Body of pancreas (tissue), 4 donors: ENCODE results near the gene BIN2. TPM values are rescaled to one million over a fixed set of nuclear protein-coding genes. Genes with fewer than 3 reads are reported as not detected.
A peak's percentile ranks its signal among the peaks of the same experiment; 100 is the strongest.

Experiments used
- ATAC-seq: fragments of 150-250 bp; one replicate; pipeline ENCODE4 v1.9.1; 2016
- DNase-seq, 4 donors: peaks; one replicate each; pipeline ENCODE4 v3.0.0-alpha.2; 2019
- H3K27ac ChIP-seq, 4 donors: fragments of 200-600 bp; sonication (generic); 1 replicate in 3 of 4; 2 replicates in 1 of 4; pipeline versions ENCODE4 v1.5.1 to v1.6.1; 2016 to 2019; ENCODE audit warnings: mild to moderate bottlenecking in 1 of 4, mixed read lengths in 1 of 4, moderate library complexity in 1 of 4
- H3K27me3 ChIP-seq, 2 donors: fragments of 200-600 bp; sonication (generic); one replicate each; pipeline ENCODE4 v1.6.0; 2016; ENCODE audit warnings: mild to moderate bottlenecking in 1 of 2
- H3K36me3 ChIP-seq, 2 donors: fragments of 200-600 bp; sonication (generic); replicated peaks in 1 of 2; 2 replicates each; pipeline ENCODE4 v1.5.1; 2016; ENCODE audit warnings: low read depth in 2 of 2; ENCODE audit not compliant: insufficient read depth in 1 of 2
- H3K4me1 ChIP-seq: fragments of 200-600 bp; sonication (generic); one replicate; pipeline ENCODE4 v1.6.0; 2016
- H3K4me3 ChIP-seq, 2 donors: fragments of 200-600 bp; sonication (generic); 1 replicate in 1 of 2; 2 replicates in 1 of 2; pipeline ENCODE4 v1.5.1; 2016 to 2019
- H3K9me3 ChIP-seq, 3 donors: fragments of 200-600 bp; sonication (generic); 1 replicate in 2 of 3; 2 replicates in 1 of 3; pipeline ENCODE4 v1.5.1; 2016
- CTCF ChIP-seq, 7 experiments: fragments of 450-650 bp in 4 of 7; fragments of 200-600 bp in 3 of 7; sonication (generic) in 3 of 7; IDR thresholded peaks; one replicate each; pipeline ENCODE4 v1.5.1; 2016 to 2019; ENCODE audit warnings: antibody characterized with exemption in 7 of 7
- POLR2A ChIP-seq, 3 donors: fragments of 450-650 bp; IDR thresholded peaks; one replicate each; pipeline ENCODE4 v1.6.1; 2016; ENCODE audit warnings: antibody characterized with exemption in 3 of 3, mild to moderate bottlenecking in 2 of 3
- WGBS, 2 donors: methylation state at CpG; one replicate each; pipeline ENCODE4 v1.1.5; 2017; 5-methylcytosine and 5-hydroxymethylcytosine counted together
- intact Hi-C: fragments of 100-400 bp; cut with DNase I; formaldehyde crosslinking; loops from one replicate; pipeline ENCODE4 v1.15.1; 2023
- total RNA-seq, 2 donors: library from RNA; depleted of rRNA; stranded (reverse); fragments of >200 nt; gene quantifications; one replicate each; pipeline ENCODE4 v1.1.0, GENCODE V29; 2016

The BIN2 gene
- total RNA-seq, 2 donors from 2014 or later: 1.0 to 1.3 TPM

- intact Hi-C loops: no loop called here
- Histone ChIP-seq H3K36me3 (peaks cover 0 to 1% of the 10 kb centered on the region in 2 donors), H3K27ac (no peak overlapping the region), H3K4me1 (peaks cover 27% of the 10 kb centered on the region), H3K4me3 (no peak overlapping the region), H3K9me3 (no peaks in the 10 kb centered on the region), H3K27me3 (no peaks in the 10 kb centered on the region)
- DNase-seq (no peak), ATAC-seq (no peak)
- WGBS, 2 donors: 83 to 91% methylated on average over 4 of the region's 4 CpGs
- TF ChIP-seq POLR2A (IDR thresholded peaks at IDR 0.05) (no peak), CTCF (IDR thresholded peaks at IDR 0.05) (no peak)
These were observed 35.9 kb upstream of the BIN2 start for GRCh38 chr12:51359851-51360250.

GRCh38 chr12:51358496-51358895, 34.5 kb upstream of the BIN2 start:
- H3K36me3 ChIP-seq: peaks cover 0 to 1% of the 10 kb centered on the region in 2 donors

GRCh38 chr12:51357374-51358047, 33.5 kb upstream of the BIN2 start:
- no peaks in the 10 kb centered on the region for H3K27me3 ChIP-seq
- TF ChIP-seq CTCF (IDR thresholded peaks at IDR 0.05) (no peak), POLR2A (IDR thresholded peaks at IDR 0.05) (no peak)
- intact Hi-C loops: no loop called here
- no peak overlapping the region for H3K4me3 ChIP-seq
- DNase-seq (no peak), ATAC-seq (no peak)
- peaks cover 33% of the 10 kb centered on the region for H3K4me1 ChIP-seq
- no peak overlapping the region for H3K27ac ChIP-seq
- 90 to 95% methylated on average over 10 of the region's 10 CpGs for WGBS, 2 donors
- H3K36me3 ChIP-seq: peaks cover 0 to 1% of the 10 kb centered on the region in 2 donors
- no peaks in the 10 kb centered on the region for H3K9me3 ChIP-seq

More at GRCh38 chr12:51358496-51358895, 34.5 kb upstream of the BIN2 start:
- peaks cover 27% of the 10 kb centered on the region for H3K4me1 ChIP-seq
- no peak overlapping the region for H3K27ac ChIP-seq
- ATAC-seq (no peak), DNase-seq (no peak)
- no peak for TF ChIP-seq POLR2A (IDR thresholded peaks at IDR 0.05)
- no peak for TF ChIP-seq CTCF (IDR thresholded peaks at IDR 0.05)
- intact Hi-C loops: no loop called here
- no peaks in the 10 kb centered on the region for H3K9me3 ChIP-seq
- H3K4me3 ChIP-seq: no peak overlapping the region
- 97% methylated on average over 8 of the region's 8 CpGs for WGBS, 2 donors
- no peaks in the 10 kb centered on the region for H3K27me3 ChIP-seq

DNA sequence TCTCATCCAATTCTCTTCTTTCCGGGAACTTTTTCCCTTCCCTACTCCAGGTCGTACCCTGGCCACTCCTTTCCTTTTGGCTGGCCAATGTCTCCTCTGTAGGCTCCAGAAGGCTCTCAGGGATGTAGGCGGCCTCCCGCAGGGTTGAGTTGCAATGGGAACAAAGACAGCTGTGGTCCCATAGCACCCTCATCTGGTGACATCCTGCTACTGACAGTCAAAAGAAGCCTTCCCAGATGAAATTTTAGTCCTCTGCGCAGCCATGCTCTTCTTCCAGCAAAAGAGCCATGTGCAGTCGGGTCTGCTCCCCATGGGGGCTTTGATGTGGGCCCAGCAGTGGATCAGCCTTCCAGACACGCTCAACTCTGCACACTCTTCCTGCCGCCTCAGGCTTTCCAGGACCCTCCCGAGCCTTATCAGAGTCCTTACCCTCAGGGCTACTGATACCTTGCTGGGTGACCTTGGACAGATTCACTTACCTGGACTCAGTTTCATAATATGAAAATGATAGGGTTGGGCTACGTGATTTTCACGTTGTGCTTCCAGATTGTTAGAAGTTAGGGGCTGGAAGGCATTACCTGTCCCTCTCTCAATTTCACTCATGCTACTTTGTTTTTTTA, 28.0 kb upstream of the BIN2 start:
- Histone ChIP-seq H3K36me3 (no peaks in the 10 kb centered on the region), H3K27me3 (no peaks in the 10 kb centered on the region), H3K9me3 (no peaks in the 10 kb centered on the region), H3K4me1 (peaks cover 23% of the 10 kb centered on the region), H3K27ac (peak overlapping the region in 2 of 4 donors; percentile 28 to 35), H3K4me3 (no peak overlapping the region)
- 22 to 23% methylated on average over 9 to 11 of the region's 11 CpGs for WGBS, 2 donors
- peak; percentile 73 for ATAC-seq
- intact Hi-C loops: no loop called here
- DNase-seq: peak; percentile 73 to 79 (median 77)
- TF ChIP-seq CTCF (IDR thresholded peaks at IDR 0.05): peak; percentile 41 to 82 (median 74)
- no peak for TF ChIP-seq POLR2A (IDR thresholded peaks at IDR 0.05)
